Activated naive CD8-positive, alpha-beta T cell treated with anti-CD3 and anti-CD28 coated beads, Interleukin-2, amount 50 U/mL, for 16 hours (primary cell): Measurements from ENCODE around the gene HELZ.

Source experiments
- DNase-seq: peaks from one replicate; pipeline ENCODE4 v3.0.0-alpha.2; 2020; ENCODE audit warnings: low read depth, low spot score

HELZ gene

DNA sequence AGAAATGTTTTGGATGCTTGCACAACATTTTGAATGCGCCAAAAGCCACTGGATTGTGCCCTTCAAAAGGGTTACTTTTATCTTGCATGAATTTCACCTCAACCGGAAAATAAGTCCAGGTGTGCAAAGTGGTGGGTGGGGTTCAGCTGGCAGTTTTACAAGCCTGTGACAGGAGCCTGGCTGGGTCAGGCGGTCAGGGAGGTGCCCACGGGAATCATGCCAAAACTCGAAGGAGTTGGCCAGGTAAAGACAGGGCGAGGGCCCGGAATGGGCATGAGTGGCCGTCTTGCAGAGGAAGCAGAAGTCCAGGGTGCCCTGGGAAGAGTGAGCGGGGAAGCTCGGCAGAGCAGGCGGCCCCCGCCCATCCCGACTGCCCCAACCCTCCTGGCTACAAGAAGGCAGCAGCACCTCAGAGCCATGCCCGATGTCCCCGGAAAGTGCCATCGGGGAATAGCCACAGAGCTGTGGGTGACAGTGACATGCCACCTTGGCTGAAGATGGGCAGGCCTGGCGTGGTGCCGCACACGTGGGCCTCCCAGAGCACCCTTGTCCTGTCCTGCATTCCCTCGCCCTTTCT is 219.7 kb downstream of the HELZ start:
- no peak for DNase-seq

DNA sequence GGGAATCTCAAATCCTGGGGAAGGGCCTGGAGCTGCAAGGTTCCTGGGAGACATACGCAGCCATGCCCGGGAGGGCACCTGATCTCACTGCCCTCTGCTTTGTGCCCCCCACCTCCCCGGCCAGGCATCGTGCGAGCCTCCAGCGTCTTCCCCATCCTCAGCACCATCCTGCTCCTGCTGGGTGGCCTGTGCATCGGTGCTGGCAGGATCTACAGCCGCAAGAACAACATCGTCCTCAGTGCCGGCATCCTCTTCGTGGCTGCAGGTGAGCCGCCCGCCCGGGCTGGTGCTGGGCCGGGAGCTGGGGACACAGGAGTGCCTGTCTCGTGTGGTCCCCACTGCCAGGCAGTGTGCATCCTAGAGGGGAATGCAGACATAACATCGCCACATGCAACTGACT is 220.3 kb downstream of the HELZ start:
- no peak for DNase-seq

GRCh38 chr17:67022451-67022810 is 222.6 kb downstream of the HELZ start:
- no peak for DNase-seq

DNA sequence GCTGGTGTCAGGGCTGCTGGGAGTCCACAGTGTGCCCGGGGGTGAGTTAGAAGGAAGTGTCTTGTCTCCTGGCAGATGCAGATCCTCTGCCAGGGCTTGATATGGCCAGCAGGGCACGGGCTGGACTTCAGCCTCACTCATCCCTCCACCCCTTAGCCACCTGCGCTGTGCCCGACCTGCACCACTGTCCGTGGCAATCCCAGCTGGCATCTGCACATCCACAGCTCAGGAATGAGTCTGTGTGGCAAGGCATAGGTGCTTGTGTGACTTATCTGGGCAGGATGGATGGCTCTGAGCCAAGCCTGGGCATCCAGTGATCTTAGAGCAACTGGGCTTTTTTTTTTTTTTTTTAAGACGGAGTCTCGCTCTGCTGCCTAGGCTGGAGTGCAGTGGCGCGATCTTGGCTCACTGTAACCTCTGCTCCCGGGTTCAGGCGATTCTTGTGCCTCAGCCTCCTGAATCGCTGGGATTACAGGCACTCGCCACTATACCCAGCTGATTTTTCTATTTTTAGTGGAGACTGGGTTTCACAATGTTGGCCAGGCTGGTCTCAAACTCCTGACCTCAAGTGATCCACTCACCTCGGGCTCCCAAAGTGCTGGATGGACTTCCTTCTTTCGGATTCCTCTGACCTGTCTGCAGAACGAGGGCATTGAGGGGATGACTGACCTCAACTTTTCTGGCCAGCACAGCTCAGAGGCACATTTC is 223.1 kb downstream of the HELZ start:
- DNase-seq = no peak

DNA sequence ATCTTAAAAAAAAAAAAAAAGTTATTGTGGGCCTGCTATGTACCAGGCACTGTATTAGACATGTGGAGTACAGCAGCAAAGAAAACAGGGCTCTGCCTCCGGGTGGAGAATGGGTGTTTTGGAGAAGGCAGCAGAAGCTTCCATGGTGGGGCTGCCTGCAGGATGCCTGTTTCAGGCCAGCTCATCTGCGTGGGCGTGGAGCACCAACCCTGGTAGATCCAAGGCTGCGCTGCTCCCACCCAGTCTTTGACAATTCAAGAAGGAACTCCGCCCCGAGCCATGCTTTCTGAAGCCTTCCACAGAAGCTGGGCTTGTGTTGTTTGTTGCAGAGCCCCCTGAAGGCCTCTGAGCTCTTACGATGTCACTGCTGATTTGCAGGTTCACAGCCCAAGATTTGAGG is 223.8 kb downstream of the HELZ start:
- DNase-seq = no peak
